Pulmonary artery endothelial cell (primary cell): ENCODE results near the gene PDLIM1. TPM values are rescaled to one million over a fixed set of nuclear protein-coding genes. Genes with fewer than 3 reads are reported as not detected.

Experiments used
- DNase-seq: peaks from one replicate; pipeline ENCODE4 v3.0.0-alpha.2; 2011; ENCODE audit warnings: low read depth, low spot score
- total RNA-seq: library from RNA; depleted of rRNA; stranded (reverse); fragments of >200 nt; gene quantifications from 2 replicates; pipeline ENCODE4 v1.2.3, GENCODE V29; 2014

The PDLIM1 gene
- total RNA-seq, 1 donor from 2014 or later: 46.5 TPM

DNA sequence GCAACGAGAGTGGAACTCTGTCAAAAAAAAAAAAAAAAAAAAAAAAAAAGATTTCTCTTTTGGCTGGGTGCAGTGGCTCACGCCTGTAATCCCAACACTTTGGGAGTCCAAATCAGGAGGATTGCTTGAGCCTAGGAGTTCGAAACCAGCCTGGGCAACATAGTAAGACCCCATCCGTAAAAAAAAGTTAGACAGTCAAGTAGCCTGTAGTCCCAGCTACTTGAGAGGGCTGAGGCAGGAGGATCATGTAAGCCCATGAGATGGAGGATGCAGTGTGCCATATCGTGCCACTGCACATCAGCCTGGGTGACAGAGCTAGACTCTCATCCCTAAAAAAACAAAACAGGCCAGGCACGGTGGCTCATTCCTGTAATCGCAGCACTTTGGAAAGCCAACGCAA, 25.2 kb downstream of the PDLIM1 start:
- no peak for DNase-seq

- no peak for DNase-seq
Measured at GRCh38 chr10:95264227-95265051, 26.4 kb downstream of the PDLIM1 start.

DNA sequence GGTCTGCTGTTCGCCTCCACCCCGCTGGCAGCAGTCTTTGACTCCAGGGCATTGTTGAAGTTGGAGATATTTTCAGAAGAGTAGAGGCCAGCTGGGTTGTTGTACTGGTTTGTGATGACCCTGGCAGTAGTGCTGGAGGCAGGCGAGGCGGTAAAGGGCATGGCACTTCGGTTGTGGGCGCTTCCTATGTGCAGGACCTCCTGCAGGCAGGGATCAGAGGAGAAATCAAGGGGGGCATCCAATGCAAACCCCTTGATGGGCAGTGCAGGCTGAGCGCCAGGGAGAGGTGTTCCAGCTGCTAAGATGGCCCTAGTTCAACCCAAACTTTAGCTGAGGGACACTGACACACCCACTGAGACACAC, 27.0 kb downstream of the PDLIM1 start:
- DNase-seq: no peak

- DNase-seq: no peak
Measured at GRCh38 chr10:95262763-95263518, 27.9 kb downstream of the PDLIM1 start.

- DNase-seq: no peak
Measured at GRCh38 chr10:95261926-95262325, 28.9 kb downstream of the PDLIM1 start.

DNA sequence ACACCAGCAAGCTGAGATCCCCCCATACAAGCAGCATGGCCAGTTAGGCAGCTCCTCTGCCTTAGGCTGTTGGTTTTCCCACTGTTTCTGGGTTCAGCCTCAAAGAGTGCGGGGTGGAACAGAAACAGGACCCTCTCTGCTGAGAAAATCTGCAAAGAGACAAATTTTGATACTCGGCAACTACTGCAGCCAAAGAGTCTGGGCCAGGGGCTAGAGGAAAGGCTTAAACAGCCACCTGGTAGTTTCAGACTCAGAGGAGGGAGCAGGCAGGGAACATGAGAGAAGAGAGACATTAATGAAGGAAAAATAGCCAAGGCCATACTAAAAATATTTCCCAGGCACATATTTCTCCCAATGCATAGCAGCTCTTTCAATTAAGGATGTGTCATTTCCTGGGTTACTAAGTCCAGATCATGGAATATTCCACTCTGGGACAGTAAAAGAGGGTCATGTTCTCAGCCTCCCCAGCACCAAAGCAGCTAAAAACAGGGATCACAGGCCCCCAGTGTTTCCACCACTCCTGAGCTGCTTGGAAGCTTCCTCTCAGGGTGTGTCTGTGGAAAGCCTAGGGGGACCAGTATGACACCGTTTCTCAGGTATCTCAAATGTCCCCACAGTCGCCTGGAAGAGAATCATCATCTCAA, 29.8 kb downstream of the PDLIM1 start:
- DNase-seq: no peak

DNA sequence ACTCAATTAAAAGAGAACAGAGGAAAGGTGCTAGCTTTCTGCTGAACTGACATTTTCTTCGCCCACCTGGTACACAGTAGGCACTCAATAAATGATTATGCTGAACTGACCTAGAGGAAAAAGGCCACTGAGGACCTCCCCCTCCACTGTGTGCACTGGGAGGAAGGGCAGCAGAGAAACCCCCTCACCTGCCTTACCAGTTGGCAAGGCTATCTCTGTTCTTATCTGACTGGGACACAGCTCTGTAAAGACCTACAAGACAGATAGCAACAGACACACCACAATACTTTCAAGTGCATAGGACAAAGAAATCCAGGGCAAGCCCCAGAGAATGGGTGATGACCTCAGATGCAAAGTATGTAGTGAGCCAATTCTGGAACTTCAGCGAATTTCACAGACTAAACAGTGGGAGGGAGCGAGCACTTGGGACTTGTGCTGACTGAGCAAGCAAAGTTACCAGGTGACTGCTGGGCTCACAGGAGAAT, 30.4 kb downstream of the PDLIM1 start:
- DNase-seq: peak; percentile 51

DNA sequence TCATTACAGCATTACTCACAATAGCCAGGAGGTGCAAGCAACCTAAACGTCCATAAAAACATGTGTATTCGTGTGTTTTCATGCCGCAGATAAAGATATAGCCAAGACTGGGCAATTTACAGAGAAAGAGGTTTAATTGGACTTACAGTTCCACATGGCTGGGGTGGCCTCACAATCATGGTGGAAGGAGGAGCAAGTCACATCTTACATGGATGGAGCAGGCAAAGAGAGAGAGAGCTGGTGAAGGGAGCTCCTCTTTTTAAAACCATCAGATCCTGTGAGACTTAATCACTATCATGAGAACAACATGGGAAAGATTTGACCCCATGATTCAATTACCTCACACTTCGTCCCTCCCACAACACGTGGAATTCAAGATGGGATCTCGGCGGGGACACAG, 33.0 kb downstream of the PDLIM1 start:
- DNase-seq: no peak

DNA sequence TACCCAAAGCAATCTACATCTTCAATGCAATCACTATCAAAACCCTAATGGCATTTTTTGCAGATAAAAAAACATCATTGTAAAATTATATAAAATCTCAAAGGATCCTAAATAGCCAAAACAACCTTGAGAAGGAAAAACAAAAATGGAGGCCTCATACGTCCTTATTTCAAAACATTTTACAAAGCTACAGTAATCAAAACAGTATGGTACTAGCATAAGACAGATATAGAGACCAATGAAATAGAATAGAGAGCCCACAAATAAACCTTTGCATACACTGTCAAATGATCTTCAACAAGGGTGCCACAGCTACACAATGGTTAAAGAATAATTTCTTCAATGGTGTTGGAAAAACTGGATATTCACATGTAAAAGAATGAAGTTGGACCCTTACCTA, 34.5 kb downstream of the PDLIM1 start:
- DNase-seq: no peak

- no peak for DNase-seq
Measured at GRCh38 chr10:95254629-95255028, 36.2 kb downstream of the PDLIM1 start.

DNA sequence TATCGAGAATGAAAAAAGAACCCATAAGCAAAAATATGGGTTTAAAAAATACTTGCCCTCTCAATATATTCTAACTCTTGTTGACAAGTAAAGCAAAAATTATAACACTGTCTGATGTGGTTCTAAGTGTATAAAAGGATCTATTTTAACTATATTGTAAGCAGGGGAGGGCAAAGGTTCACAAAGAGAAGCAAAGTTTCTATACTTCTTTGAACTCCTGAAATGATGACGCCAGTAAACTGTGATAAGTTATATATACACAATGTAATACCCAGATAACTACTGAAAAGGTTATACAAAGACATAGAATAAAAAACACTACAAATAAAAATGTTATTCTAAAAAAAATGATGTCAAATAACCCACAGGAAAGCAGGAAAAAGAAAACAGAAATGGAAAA, 37.1 kb downstream of the PDLIM1 start:
- DNase-seq: no peak

DNA sequence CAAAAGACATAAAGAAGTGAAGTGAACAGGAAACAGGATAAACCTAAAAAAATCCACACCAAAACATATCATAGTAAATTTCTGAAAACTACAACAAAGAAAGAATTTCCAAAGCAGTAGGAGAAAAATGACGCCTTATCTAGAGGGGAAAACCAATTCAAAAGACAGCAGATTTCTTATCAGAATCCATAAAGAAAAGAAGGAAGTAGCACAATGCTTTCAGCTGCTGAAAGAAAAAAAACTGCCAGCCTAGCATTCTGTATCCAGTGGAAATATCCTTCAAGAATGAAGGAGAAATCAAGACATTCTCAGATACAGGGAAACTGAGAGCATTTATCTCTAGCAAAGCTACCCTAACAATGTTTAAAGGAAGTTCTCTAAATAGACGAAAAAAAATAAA, 37.8 kb downstream of the PDLIM1 start:
- DNase-seq: peak; percentile 57

- no peak for DNase-seq
Measured at GRCh38 chr10:95250856-95251255, 39.9 kb downstream of the PDLIM1 start.

DNA sequence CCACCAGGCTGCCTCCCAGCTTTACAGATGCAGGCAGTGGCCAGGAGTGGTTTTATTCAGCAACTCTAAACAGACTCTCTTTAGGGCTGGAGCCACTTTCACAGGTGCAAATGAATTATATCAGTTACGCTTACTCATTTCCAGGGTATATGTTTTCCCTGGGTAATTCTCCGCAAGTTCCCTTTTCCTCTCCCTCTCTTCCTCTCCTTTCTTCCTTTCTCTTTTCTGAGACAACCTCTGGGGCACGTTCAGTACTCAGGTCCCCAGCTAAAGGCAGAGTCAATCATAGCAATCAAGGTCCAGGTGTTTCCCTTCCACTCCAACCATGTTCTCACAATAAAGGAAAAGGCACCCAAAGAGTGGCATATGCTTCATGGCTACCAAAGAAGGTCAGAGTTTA, 41.3 kb downstream of the PDLIM1 start:
- DNase-seq: no peak

DNA sequence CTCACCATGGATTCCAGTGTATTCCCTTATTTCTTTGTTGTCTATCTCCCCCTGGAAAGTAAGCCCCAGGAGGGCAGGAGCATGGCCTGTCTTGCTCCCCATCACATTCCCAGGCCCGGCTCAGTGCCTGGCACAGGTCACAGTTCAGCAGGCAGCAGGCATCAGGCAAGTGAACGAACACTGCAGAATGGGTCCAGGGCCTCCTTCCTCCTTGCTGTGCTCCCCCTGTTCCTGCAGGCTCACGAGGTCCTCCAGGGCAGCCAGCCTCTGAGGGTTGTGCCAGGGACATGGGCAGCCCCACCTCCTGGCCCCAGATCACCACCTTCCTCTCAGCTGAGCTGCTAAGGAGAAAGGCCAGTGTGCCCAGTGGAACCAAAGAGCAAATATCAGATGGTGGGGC, 41.8 kb downstream of the PDLIM1 start:
- no peak for DNase-seq

GRCh38 chr10:95247881-95248583, 42.8 kb downstream of the PDLIM1 start:
- no peak for DNase-seq

GRCh38 chr10:95247200-95247880, 43.5 kb downstream of the PDLIM1 start:
- no peak for DNase-seq

- no peak for DNase-seq
Measured at GRCh38 chr10:95246582-95247051, 44.2 kb downstream of the PDLIM1 start.

DNA sequence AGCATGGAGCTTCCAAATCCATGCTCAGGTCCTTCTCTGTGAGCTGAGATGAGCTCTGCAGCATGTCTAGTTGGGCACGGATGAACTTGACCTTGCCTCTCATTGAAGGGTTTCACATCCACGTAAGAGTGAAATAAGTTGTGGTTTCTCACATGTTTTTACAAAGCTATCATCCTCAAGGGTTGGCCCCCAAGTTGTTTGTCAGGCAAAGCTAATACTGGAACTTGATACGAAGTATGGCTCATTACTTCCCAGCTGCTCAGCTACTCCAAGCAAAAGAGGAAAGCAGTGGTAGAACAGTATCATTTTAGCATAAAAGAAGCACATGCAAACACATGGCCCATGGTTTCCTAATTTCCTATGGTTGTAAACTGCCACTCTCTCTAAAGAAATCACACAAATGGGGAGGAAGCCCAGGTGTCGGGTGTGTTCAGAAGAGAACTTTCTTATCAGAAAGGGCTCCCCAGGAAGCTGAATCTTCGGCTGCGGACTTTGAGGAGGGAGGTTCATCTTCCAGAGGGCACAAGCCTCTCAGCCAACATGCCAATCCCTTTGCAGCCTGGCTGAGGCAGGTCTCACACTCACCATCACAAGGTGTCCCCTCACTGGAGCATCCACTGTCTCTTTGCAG, 45.3 kb downstream of the PDLIM1 start:
- no peak for DNase-seq

GRCh38 chr10:95244152-95244551, 46.7 kb downstream of the PDLIM1 start:
- DNase-seq: no peak

DNA sequence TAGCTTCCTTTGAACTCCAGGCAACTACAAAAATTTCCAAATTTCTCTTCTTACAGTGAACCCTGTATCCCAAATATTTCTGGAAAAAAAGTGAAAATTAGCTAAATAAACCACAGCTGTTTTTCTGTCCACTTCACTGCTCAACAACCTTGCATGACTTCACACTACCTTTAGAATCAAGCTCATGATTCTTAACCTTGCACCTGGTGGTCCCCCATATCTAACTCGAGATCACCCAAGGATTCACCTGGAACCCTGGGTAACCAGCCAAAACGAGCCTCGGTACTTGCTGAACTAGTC, 47.5 kb downstream of the PDLIM1 start:
- no peak for DNase-seq
